H4 (cell line): ENCODE measurements around the gene MANBA. TPM values are rescaled to one million over a fixed set of nuclear protein-coding genes. Genes with fewer than 3 reads are reported as not detected.
"Not testable (repeated sequence)": the region's sequence is repeated elsewhere in the genome, so short reads cannot be mapped to it uniquely, and the experiment has no call there.

ENCODE experiments used
- DNase-seq: peaks from one replicate; pipeline ENCODE4 v3.0.0-alpha.2; 2015; ENCODE audit warnings: low spot score
- total RNA-seq: library from RNA; depleted of rRNA; stranded (reverse); fragments of >200 nt; shearing (Covaris generic); gene quantifications from 2 replicates; pipeline ENCODE4 v1.2.3, GENCODE V29; 2014

MANBA gene
- total RNA-seq, 1 experiment from 2014 or later: 22.1 TPM

GRCh38 chr4:102623622-102624021 is 137.1 kb downstream of the MANBA start:
- peak; percentile 37 for DNase-seq

GRCh38 chr4:102620697-102621497 is 139.9 kb downstream of the MANBA start:
- DNase-seq: peak; percentile 80

- not testable (repeated sequence) for DNase-seq
Observed at GRCh38 chr4:102619776-102620631, 140.8 kb downstream of the MANBA start.

- DNase-seq: not testable (repeated sequence)
Observed at GRCh38 chr4:102619021-102619420, 141.7 kb downstream of the MANBA start.

GRCh38 chr4:102616636-102617035 is 144.1 kb downstream of the MANBA start:
- DNase-seq: no peak

- DNase-seq: no peak
Observed at GRCh38 chr4:102614801-102615200, 146.0 kb downstream of the MANBA start.

GRCh38 chr4:102612824-102613366 is 147.9 kb downstream of the MANBA start:
- DNase-seq: no peak

GRCh38 chr4:102612210-102612609 is 148.6 kb downstream of the MANBA start:
- no peak for DNase-seq

GRCh38 chr4:102610476-102610875 is 150.3 kb downstream of the MANBA start:
- no peak for DNase-seq

- DNase-seq: no peak
Observed at GRCh38 chr4:102610007-102610406, 150.8 kb downstream of the MANBA start.

- DNase-seq: no peak
Observed at GRCh38 chr4:102608190-102608589, 152.6 kb downstream of the MANBA start.

GRCh38 chr4:102606846-102607450 is 153.8 kb downstream of the MANBA start:
- DNase-seq: no peak

GRCh38 chr4:102606261-102606660 is 154.5 kb downstream of the MANBA start:
- DNase-seq: no peak

GRCh38 chr4:102604222-102604940 is 156.4 kb downstream of the MANBA start:
- no peak for DNase-seq

GRCh38 chr4:102601586-102602227 is 159.1 kb downstream of the MANBA start:
- no peak for DNase-seq

GRCh38 chr4:102600689-102601088 is 160.1 kb downstream of the MANBA start:
- DNase-seq: no peak

- no peak for DNase-seq
Observed at GRCh38 chr4:102599886-102600285, 160.9 kb downstream of the MANBA start.

- no peak for DNase-seq
Observed at GRCh38 chr4:102599455-102599854, 161.3 kb downstream of the MANBA start.

GRCh38 chr4:102598762-102599374 is 161.9 kb downstream of the MANBA start:
- DNase-seq: no peak

GRCh38 chr4:102598086-102598761 is 162.5 kb downstream of the MANBA start:
- no peak for DNase-seq
